ES-I3 (cell line): ENCODE data around the gene FNDC1.
"Not testable (repeated sequence)": the region's sequence is repeated elsewhere in the genome, so short reads cannot be mapped to it uniquely, and the experiment has no call there.

Experiments
- H3K36me3 ChIP-seq: 2 replicates; pipeline ENCODE4 v1.6.1; 2013; ENCODE audit warnings: mild to moderate bottlenecking, low read length, control low read depth, moderate library complexity; ENCODE audit not compliant: insufficient read depth
- H3K4me1 ChIP-seq: 2 replicates; pipeline ENCODE4 v1.6.1; 2013; ENCODE audit warnings: mild to moderate bottlenecking, control low read depth, low read length; ENCODE audit not compliant: insufficient read depth
- H3K9ac ChIP-seq: 2 replicates; pipeline ENCODE4 v1.6.1; 2013; ENCODE audit warnings: low read depth, mild to moderate bottlenecking, low read length, moderate library complexity
- H3K9me3 ChIP-seq: 2 replicates; pipeline ENCODE4 v1.6.1; 2013; ENCODE audit warnings: mild to moderate bottlenecking, low read length, moderate library complexity; ENCODE audit not compliant: control insufficient read depth, insufficient read depth

Gene FNDC1

DNA sequence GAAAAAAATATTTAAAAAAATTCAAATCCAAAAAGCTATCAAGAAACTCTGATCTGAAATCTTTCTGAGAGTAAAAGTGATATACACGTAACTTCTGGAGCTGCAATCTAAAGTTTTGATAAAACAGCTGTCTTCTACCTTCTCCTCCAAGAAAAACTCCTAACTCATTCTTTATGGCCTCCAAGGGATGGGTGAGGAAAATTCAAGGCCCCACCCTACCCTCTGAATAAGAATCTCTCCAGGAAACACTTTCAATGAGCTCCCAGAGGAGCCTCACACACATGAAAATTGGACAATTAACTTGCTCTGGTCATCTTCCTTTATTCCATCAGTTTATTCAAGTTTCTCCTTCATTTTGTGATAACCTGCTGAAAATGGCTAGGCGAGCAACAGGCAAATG lies 93.4 kb downstream of the FNDC1 start:
- Histone ChIP-seq H3K4me1 (no peaks in the 10 kb centered on the region), H3K36me3 (no peaks in the 10 kb centered on the region), H3K9ac (no peak overlapping the region), H3K9me3 (no peaks in the 10 kb centered on the region)

DNA sequence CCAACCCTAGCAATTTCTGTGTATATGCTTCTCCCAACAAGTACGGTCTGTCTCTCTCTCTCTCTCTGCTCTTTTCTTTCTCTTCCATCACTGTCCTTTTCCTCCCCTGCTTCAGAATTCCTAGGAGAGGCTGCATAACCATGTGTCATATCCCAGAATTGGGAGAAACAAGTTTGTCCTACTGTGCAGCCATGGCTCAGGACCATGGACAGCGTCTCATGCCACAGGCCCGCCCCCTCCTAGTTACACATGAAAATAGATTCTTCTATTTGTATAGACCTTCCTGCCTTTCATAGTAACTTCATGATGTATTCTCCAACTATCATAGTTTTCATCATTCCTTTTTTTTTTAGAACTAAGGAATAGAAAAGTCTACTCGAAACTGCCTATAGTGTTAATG lies 98.0 kb downstream of the FNDC1 start:
- Histone ChIP-seq H3K36me3 (no peaks in the 10 kb centered on the region), H3K4me1 (no peaks in the 10 kb centered on the region), H3K9me3 (no peaks in the 10 kb centered on the region), H3K9ac (no peak overlapping the region)

DNA sequence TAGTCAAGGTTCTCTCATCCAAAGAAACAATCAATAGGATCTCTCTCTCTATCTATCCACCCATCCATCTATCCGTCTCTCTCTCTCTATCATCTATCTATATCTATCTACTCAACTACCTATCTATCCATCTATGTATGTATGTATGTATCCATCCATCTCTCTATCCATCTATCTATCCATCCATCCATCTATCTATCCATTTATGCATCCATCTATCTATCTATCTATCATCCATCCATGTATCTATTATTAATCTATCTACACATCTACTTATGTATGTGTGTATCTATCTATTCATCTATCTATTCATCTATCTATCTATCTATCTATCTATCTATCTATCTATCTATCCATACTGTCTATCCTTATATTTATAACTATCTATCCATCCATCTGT lies 99.3 kb downstream of the FNDC1 start:
- no peaks in the 10 kb centered on the region for H3K36me3 ChIP-seq
- no peaks in the 10 kb centered on the region for H3K4me1 ChIP-seq
- H3K9me3 ChIP-seq: no peaks in the 10 kb centered on the region
- H3K9ac ChIP-seq: no peak overlapping the region

DNA sequence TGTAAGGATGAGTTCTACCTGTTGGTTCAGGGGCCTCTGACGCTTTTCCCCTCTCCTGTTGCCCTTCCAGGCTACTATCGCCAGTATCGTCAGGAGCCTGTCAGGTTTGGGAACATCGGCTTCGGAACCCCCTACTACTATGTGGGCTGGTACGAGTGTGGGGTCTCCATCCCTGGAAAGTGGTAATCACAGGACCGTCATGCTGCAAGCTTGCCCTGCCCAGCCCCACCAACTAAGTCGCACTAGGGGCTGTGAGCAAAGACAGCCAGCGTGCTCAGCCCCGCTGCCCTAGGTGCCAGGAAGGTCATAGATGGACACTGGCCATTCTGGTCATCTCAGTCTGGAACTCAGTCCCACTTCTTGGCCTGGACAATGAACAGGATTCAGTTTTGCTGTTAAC lies 102.1 kb downstream of the FNDC1 start:
- Histone ChIP-seq H3K36me3 (no peaks in the 10 kb centered on the region), H3K9me3 (no peaks in the 10 kb centered on the region; the same call in 1 of the 2 replicates), H3K4me1 (no peaks in the 10 kb centered on the region), H3K9ac (no peak overlapping the region)

DNA sequence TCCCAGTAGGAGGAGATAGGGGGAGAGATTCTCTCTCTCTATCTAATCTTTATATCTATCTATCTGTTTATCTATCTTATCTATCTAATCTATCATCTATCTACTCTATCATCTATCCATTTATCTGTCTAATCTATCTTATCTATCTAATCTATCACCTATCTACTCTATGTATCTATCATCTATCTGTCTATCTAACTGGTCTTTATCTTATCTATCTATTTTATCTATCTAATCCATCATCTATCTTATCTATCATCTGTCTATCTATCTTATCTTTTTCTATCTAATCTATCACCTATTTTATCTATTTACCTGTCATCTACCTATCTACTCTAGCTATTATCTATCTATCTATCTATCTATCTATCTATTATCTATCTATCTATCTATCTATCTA lies 109.4 kb downstream of the FNDC1 start:
- peaks cover 6% of the 10 kb centered on the region; the same call in 1 of the 2 replicates for H3K4me1 ChIP-seq
- no peaks in the 10 kb centered on the region for H3K36me3 ChIP-seq
- no peaks in the 10 kb centered on the region; the same call in 1 of the 2 replicates for H3K9me3 ChIP-seq
- H3K9ac ChIP-seq: no peak overlapping the region

DNA sequence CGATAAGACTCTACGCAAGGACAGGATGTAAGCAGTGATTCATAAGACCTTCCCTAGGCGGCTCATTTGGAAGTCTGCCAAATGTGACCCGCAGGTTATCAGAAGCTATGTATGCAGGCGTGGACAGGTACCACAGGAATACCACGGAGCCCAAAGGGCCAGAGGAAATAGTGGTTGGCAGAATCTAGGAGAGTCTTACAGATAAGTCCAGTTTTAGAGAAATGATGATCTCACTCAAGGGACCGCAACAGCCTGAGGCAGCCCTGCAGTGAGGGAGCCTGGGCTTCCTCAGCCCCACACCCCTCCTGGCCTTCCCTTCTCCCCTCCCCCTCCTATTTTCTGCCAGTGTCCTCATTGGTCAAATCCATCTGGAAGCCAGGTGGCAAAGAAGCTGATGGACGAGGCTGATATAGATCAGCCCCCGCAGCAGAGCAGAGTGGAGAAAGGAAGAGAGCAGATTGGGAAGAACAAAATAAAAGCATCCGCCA lies 110.6 kb downstream of the FNDC1 start:
- Histone ChIP-seq H3K9ac (no peak overlapping the region), H3K4me1 (peaks cover 6% of the 10 kb centered on the region; the same call in 1 of the 2 replicates), H3K36me3 (no peaks in the 10 kb centered on the region), H3K9me3 (no peaks in the 10 kb centered on the region; the same call in 1 of the 2 replicates)

DNA sequence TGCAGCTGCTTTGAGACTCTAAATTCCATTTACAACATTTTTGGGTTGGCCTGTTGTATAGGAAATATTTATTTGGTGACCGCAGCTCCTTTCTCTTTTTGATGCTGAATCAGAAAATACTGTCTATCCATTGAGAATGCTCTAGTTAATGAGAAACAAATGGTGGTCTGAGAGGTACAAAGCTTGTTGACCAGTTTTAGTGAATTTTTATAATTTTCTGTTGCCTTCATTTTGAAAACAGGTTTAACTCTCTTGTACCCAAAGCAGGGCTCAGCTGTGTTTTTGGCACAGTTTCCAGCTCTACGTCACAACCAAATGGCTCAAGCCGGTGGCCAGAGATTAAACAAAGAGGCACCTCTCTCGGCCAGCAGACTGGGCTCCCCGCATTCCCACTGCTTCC lies 113.2 kb downstream of the FNDC1 start:
- Histone ChIP-seq H3K4me1 (peaks cover 6% of the 10 kb centered on the region; the same call in 1 of the 2 replicates), H3K36me3 (no peaks in the 10 kb centered on the region), H3K9me3 (no peaks in the 10 kb centered on the region; the same call in 1 of the 2 replicates), H3K9ac (no peak overlapping the region)

DNA sequence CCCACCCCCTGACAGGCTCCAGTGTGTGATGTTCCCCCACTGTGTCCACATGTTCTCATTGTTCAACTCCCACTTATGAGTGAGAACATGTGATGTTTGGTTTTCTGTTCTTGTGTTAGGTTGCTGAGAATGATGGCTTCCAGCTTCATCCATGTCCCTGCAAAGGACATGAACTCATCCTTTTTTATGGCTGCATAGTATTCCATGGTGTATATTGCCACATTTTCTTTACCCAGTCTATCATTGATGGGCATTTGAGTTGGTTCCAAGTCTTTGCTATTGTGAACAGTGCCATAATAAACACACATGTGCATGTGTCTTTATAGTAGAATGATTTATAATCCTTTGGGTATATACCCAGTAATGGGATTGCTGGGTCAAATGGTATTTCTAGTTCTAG lies 115.5 kb downstream of the FNDC1 start:
- not testable (repeated sequence) for H3K9me3 ChIP-seq, H3K4me1 ChIP-seq, H3K9ac ChIP-seq

DNA sequence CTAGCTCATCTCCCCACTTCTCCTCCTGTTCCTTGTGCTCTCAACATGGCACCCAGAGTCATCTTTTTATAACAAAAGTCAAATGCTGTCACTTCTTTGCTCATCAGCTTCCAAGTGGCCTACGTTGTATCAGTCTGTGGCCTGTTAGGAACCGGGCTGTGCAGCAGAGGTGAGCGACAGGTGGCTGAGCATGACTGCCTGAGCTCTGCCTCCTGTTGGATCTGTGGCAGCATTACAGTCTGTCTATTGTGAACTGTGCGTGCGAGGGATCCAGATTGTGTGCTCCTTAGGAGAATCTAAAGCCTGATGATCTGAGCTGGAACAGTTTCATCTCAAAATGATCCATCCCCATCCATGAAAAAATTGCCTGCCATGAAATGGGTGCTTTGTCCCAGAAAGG lies 129.6 kb downstream of the FNDC1 start:
- Histone ChIP-seq H3K9ac (no peak overlapping the region), H3K4me1 (no peaks in the 10 kb centered on the region), H3K36me3 (no peaks in the 10 kb centered on the region), H3K9me3 (no peaks in the 10 kb centered on the region)

More for the DNA sequence above, 115.5 kb downstream of the FNDC1 start:
- H3K36me3 ChIP-seq: not testable (repeated sequence)

DNA sequence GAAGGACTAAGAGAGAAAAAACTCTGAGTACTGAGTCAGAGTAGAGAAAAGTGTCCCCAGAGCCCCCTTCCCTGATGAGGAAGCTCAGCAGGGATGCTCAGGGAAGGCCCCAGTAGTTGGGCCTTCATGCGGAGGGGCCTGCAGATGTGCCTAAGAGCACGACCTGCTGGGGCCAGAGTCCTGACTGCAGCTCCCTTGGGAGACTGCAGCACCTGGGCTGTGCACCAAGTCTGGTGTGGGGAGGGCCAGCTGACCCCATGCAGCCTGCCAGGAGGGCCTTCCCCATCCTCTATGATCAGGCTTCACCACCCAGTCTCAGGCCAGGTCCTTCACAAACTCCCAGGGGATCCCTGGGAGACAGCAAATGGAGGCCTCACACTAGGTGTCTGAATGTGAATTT lies 130.4 kb downstream of the FNDC1 start:
- Histone ChIP-seq H3K9me3 (no peaks in the 10 kb centered on the region), H3K4me1 (no peaks in the 10 kb centered on the region), H3K9ac (no peak overlapping the region), H3K36me3 (no peaks in the 10 kb centered on the region)

DNA sequence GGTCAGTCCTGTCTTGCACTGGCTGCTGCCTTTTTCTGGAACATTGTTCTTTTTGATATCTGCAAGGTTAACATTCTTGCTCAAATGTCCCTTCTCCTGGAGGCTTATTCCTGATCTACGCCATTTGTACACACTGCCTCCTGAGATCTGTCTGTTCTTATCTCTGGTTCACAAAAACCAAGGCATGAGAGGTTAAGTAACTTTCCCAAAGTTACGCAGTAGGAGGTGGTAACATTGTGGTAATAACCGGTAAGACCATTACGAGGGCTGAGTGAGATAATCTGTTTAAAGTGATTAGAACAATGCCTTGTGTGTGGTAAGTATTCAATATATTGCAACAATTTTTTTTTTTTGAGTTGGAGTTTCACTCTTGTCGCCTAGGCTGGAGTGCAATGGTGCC lies 132.1 kb downstream of the FNDC1 start:
- Histone ChIP-seq H3K36me3 (no peaks in the 10 kb centered on the region), H3K9ac (no peak overlapping the region), H3K4me1 (no peaks in the 10 kb centered on the region), H3K9me3 (no peaks in the 10 kb centered on the region)

DNA sequence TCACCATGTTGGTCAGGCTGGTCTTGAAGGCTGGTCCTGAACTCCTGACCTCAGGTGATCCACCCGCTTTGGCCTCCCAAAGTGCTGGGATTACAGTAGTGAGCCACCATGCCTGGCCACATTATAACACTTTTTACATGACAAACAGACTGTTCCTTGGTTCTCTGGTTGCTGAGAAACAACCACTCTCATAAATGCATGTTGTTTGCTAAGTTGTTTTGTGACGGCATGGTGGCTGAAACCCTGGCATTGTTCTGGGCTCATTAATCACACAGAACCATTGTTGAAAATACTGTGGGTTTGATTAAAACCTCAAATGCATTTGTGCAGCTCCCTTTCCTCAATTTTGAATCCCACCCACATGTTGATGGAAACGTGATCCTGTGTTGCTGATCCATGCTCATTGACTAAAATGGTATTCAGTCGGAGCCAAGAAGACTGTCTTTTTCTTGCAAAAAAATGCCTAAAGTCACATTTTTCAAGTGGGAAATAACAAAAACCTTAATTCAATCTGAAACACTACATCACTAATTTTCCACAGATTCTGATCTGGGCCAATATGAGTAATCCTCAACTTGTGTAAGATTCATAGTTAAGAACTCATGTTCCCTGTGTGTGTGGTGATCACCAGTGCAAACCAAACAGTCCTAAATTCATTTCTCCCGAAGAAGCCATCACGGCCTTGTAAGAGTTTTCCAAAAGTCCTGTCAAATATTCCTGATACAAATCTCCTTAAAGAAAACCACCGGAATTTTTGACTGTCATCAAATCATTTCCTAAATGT lies 132.8 kb downstream of the FNDC1 start:
- H3K4me1 ChIP-seq: no peaks in the 10 kb centered on the region
- H3K36me3 ChIP-seq: no peaks in the 10 kb centered on the region
- H3K9me3 ChIP-seq: no peaks in the 10 kb centered on the region
- no peak overlapping the region for H3K9ac ChIP-seq

DNA sequence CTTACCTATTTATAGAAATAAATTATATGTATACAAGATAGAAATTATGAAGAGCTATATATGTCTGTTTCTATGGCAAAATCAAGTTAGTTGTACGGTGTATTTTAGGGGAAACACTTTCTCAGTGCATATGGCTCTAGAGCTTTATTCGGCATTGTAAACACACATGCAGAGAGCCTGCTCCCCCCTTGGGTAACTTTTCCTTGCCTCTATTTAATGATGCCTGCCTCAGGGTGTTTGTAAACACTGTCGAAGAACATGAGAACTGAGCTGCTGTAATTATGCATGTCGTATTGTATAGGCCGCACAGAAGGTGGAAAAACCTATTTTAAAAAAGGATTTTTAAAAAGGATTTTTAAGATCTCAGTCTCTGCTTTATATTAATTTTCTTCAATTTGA lies 133.4 kb downstream of the FNDC1 start:
- Histone ChIP-seq H3K4me1 (no peaks in the 10 kb centered on the region), H3K36me3 (no peaks in the 10 kb centered on the region), H3K9me3 (no peaks in the 10 kb centered on the region), H3K9ac (no peak overlapping the region)

DNA sequence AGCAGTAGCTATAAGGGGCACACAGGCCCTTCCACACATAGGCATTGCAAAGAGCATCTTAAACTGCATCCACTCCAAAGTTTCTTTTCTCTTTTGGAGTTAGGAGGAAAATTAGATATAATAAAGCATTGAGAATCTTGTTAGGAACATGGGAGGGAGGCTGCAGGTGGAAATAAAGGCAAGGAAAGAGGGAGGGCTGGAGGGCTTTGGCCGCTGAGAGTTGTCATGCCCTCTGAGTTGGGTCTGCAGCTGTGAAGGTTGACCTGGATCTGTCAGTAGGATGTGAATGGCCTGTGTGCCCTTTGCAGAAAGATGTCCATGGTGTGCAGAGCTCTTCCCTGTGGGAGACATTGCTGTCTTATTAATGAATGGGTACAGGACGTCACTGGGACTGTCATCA lies 134.0 kb downstream of the FNDC1 start:
- no peaks in the 10 kb centered on the region for H3K36me3 ChIP-seq
- H3K9me3 ChIP-seq: no peaks in the 10 kb centered on the region
- no peak overlapping the region for H3K9ac ChIP-seq
- H3K4me1 ChIP-seq: no peaks in the 10 kb centered on the region

DNA sequence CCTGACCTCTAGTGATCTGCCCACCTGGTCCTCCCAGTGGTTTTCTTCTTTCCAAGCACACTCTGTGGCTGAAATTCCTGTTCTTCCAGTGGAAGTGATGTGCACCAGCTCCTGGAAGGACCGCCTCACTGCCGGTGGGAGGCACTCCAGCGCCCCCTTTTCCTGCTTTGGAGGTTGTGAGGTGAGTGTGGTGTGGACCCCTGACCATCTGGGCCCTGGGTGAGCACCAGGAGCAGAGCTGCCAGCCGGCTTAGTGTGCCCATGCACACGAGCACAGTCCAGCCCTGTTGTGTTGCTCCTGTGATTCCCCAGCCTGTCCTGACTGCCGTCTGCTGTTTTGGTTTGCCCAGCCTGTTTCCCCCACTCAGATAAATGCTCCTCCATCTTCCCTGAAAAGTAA lies 134.6 kb downstream of the FNDC1 start:
- Histone ChIP-seq H3K9ac (no peak overlapping the region), H3K36me3 (no peaks in the 10 kb centered on the region), H3K9me3 (no peaks in the 10 kb centered on the region), H3K4me1 (no peaks in the 10 kb centered on the region)
